ENCODE results near the gene GPSM1. TPM values are rescaled to one million over a fixed set of nuclear protein-coding genes. Genes with fewer than 3 reads are reported as not detected.
A peak's percentile ranks its signal among the peaks of the same experiment; 100 is the strongest.

The GPSM1 gene
- total RNA-seq, 1 donor from 2014 or later, result 4.8 TPM

GRCh38 chr9:136304456-136304855 lies 22.9 kb upstream of the GPSM1 start:
- DNase-seq (ENCODE audit: low spot score) (no peak), ATAC-seq (no peak)

- ATAC-seq (no peak), DNase-seq (ENCODE audit: low spot score) (no peak)
Measured at GRCh38 chr9:136304981-136305380, 22.4 kb upstream of the GPSM1 start.

- ATAC-seq, result peak; percentile 17
Measured at GRCh38 chr9:136305804-136306203, 21.5 kb upstream of the GPSM1 start.

GRCh38 chr9:136306211-136307208 lies 20.8 kb upstream of the GPSM1 start:
- DNase-seq (ENCODE audit: low spot score) (no peak), ATAC-seq (peak; percentile 27)

More at GRCh38 chr9:136305804-136306203, 21.5 kb upstream of the GPSM1 start:
- no peak for DNase-seq (ENCODE audit: low spot score)

GRCh38 chr9:136307215-136307750 lies 20.1 kb upstream of the GPSM1 start:
- no peak for ATAC-seq
- DNase-seq (ENCODE audit: low spot score), result no peak

GRCh38 chr9:136308006-136308701 lies 19.2 kb upstream of the GPSM1 start:
- ATAC-seq, result no peak

GRCh38 chr9:136308702-136309053 lies 18.7 kb upstream of the GPSM1 start:
- no peak for ATAC-seq
- no peak for DNase-seq (ENCODE audit: low spot score)

More at GRCh38 chr9:136308006-136308701, 19.2 kb upstream of the GPSM1 start:
- DNase-seq (ENCODE audit: low spot score), result no peak

- ATAC-seq (no peak), DNase-seq (ENCODE audit: low spot score) (no peak)
Measured at GRCh38 chr9:136309101-136309801, 18.1 kb upstream of the GPSM1 start.

GRCh38 chr9:136309806-136310220 lies 17.5 kb upstream of the GPSM1 start:
- no peak for ATAC-seq

GRCh38 chr9:136310273-136311030 lies 16.9 kb upstream of the GPSM1 start:
- ATAC-seq (no peak), DNase-seq (ENCODE audit: low spot score) (no peak)

More at GRCh38 chr9:136309806-136310220, 17.5 kb upstream of the GPSM1 start:
- DNase-seq (ENCODE audit: low spot score), result no peak

GRCh38 chr9:136311051-136312008 lies 16.0 kb upstream of the GPSM1 start:
- ATAC-seq, result no peak

GRCh38 chr9:136312009-136312375 lies 15.3 kb upstream of the GPSM1 start:
- ATAC-seq, result no peak
- no peak for DNase-seq (ENCODE audit: low spot score)

More at GRCh38 chr9:136311051-136312008, 16.0 kb upstream of the GPSM1 start:
- DNase-seq (ENCODE audit: low spot score), result no peak

GRCh38 chr9:136312436-136312835 lies 14.9 kb upstream of the GPSM1 start:
- ATAC-seq (peak; percentile 80), DNase-seq (ENCODE audit: low spot score) (no peak)

GRCh38 chr9:136313111-136314055 lies 14.0 kb upstream of the GPSM1 start:
- DNase-seq (ENCODE audit: low spot score) (no peak), ATAC-seq (no peak)

- no peak for ATAC-seq
- DNase-seq (ENCODE audit: low spot score), result no peak
Measured at GRCh38 chr9:136314056-136314416, 13.3 kb upstream of the GPSM1 start.

GRCh38 chr9:136314944-136315343 lies 12.4 kb upstream of the GPSM1 start:
- DNase-seq (ENCODE audit: low spot score), result no peak
- no peak for ATAC-seq

GRCh38 chr9:136316271-136316751 lies 11.0 kb upstream of the GPSM1 start:
- DNase-seq (ENCODE audit: low spot score) (no peak), ATAC-seq (no peak)
